DND-41 (cell line): ENCODE measurements around the gene CERS6.

Experiments
- CTCF ChIP-seq: IDR thresholded peaks from 2 replicates; pipeline ENCODE4 v1.5.1; 2012; ENCODE audit warnings: borderline replicate concordance, low read length, moderate library complexity, mild to moderate bottlenecking; ENCODE audit not compliant: poor library complexity, severe bottlenecking; ENCODE audit errors: extremely low read depth
- EZH2 ChIP-seq: IDR thresholded peaks from 3 replicates; pipeline ENCODE4 v1.6.1; 2012; ENCODE audit warnings: borderline replicate concordance, low read depth, mild to moderate bottlenecking, moderate library complexity, low read length, inconsistent platforms; ENCODE audit not compliant: severe bottlenecking

DNA sequence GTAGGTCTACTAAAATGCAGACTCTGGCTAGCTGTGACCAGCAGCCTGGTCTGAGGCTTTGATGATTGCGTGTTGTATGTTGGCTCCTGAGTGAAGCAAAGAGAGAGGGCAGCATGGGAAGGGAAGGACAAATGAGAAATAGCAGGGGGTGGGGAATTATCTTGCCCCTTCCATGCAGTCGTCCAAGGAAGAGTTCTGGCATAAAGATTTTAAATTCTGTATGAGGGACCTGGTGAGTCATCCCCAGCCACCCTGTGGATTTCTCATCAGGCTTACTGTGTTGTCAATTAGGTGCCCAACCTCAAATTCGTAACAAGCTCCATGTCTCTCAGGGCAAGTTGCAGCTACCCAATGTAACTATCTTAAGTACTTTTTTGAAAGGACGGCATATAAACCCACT is 274.3 kb downstream of the CERS6 start:
- no peak for TF ChIP-seq CTCF
- TF ChIP-seq EZH2, result no peak
